Jurkat, Clone E6-1 (cell line): ENCODE measurements around the gene DNAJC1.
"Not testable (repeated sequence)": the region's sequence is repeated elsewhere in the genome, so short reads cannot be mapped to it uniquely, and the experiment has no call there.

ENCODE experiments used
- DNase-seq: peaks from one replicate; pipeline ENCODE4 v3.0.0-alpha.2; 2011; ENCODE audit warnings: low read depth, low spot score
- H3K4me3 ChIP-seq: 2 replicates; pipeline ENCODE4 v1.5.1; 2011; ENCODE audit warnings: mild to moderate bottlenecking, low read length, control low read depth, moderate library complexity

The DNAJC1 gene

DNA sequence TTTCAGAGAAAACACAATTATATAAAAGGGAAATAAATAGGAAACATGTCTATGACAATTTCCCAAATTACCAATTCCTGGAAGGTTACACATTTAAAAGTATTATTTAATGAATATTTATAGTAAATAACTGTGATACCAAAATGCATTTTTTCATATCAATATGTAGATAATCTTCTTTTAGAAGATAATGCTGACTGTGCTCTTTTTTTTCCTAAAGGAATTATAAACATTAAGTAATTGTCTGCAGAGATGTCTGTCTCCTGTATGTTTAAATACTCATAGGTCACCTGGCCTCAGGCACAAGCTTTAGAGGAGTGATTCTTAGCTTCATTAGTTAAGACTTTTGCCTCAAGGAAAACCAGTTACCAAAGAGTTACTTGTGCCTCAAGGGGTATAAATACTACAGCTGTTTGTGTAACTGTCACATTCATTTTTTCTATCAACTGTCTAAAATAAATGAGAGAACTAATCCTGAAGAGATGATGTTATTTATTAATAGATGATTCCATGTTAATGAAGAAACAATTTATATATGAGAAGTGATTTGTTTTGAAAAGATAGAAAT lies 77.1 kb downstream of the DNAJC1 start:
- H3K4me3 ChIP-seq = no peak overlapping the region
- DNase-seq = no peak

DNA sequence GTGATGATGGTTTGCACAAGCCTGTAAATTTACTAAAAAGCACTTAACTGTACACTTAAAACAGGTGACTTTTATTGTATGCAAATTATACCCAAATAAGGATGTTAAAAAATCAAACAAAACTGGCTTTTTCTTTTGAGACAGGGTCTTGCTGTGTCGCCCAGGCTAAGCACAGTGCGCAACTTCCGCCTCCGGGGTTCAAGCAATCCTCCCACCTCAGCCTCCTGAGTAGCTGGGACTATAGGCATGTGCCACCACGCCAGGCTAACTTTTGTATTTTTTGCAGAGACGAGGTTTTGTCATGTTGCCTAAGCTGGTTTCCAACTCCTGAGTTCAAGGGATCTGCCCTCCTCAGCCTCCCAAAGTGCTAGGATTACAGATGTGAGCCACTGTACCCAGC lies 77.7 kb downstream of the DNAJC1 start:
- H3K4me3 ChIP-seq = no peak overlapping the region
- no peak for DNase-seq

- no peak overlapping the region for H3K4me3 ChIP-seq
These were observed 79.0 kb downstream of the DNAJC1 start for GRCh38 chr10:21924511-21924910.

DNA sequence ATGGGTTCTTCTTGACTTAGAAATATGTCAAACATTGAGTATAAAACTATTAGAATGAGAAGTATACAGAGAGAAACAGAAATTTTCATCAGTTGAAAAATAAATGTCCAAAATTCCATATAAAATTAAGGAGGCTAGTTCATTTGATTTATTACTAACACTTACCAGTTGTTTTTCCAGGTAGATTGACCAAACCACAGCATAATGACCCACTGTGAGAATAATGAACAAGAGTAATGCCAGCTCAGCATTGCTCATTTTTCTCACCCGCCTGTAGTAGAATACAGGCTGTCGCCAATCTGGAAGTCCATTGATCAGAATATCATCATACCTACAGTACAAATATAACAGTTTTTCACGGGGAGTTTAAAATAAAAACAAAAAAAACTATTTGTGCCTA lies 82.9 kb downstream of the DNAJC1 start:
- no peak overlapping the region for H3K4me3 ChIP-seq
- no peak for DNase-seq

More at GRCh38 chr10:21924511-21924910, 79.0 kb downstream of the DNAJC1 start:
- DNase-seq = no peak

- no peak overlapping the region for H3K4me3 ChIP-seq
- DNase-seq = no peak
These were observed 83.6 kb downstream of the DNAJC1 start for GRCh38 chr10:21919906-21920305.

DNA sequence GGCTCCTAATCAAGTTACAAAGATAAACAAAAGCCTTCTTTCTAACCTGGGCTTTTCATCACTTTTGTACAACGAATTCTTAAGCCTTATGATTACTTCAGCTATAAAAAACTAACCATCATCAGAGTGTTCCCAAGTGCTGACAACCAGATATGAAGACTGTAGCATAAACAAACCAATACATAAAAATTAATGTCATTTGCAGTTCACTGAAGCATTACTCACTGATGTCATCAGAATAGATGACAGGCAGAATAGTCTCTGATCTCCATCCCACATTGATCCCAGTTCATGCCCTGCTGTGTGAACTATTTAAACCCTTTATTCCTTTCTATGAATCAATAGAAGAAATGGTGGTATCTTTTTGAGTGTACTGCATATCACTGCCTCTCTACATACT lies 84.4 kb downstream of the DNAJC1 start:
- H3K4me3 ChIP-seq = no peak overlapping the region
- no peak for DNase-seq

DNA sequence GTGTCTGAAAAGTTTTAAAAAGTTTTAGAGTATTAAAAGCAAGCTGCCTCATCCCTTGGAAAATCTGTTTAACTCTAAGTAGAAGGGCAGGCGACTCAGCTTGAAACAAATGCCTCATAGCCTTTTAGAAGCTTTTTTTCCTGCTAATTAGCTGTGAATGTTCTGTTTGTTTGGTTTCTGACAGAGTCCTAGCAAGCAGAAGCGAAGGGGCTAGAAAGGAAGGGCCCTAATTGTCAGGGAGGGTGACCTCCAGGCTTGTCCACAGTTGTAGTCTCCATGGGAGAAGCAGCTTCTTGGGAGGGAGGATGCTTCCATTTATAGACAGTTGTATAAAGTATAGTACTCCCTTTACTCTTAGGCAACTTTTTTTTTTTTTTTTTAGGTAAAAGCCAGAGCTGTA lies 90.9 kb downstream of the DNAJC1 start:
- DNase-seq = no peak

GRCh38 chr10:21910798-21911197 lies 92.7 kb downstream of the DNAJC1 start:
- no peak overlapping the region for H3K4me3 ChIP-seq
- no peak for DNase-seq

More for the DNA sequence above, 90.9 kb downstream of the DNAJC1 start:
- no peak overlapping the region for H3K4me3 ChIP-seq

DNA sequence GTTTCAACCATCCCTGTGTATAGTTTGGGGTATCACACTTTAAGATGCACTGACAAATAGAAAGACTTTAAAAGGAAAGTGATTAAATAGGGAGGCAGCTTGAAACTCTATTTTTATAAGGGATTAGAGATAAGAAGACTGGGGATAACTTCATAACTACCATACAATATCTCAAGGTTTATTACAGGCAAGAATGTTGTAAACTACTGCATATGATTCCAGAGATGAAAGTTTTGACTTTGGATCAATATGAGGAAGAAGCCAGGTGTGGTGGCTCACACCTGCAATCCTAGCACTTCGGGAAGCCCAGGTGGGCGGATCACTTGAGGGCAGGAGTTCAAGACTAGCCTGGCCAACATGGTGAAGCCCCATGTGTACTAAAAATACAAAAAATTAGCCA lies 96.1 kb downstream of the DNAJC1 start:
- no peak for DNase-seq
- no peak overlapping the region for H3K4me3 ChIP-seq

DNA sequence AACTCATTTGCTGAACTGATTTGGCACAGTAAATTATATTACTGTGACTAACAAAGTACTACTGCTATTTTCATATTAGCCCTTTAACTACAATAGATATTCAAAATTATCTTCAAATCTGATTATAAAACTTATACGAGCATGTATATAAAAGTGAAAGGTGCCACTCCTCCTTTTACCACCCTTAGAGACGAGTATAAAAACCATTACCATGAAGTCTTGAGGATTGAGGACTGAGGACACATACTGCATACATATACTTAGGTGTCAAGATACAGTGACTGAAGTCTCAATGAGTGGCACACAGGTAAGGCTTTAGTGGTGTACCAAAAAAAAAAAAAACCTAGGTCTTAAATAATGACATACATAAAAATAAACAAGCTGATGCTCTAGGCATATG lies 98.6 kb downstream of the DNAJC1 start:
- DNase-seq = no peak
- H3K4me3 ChIP-seq = no peak overlapping the region

- no peak for DNase-seq
These were observed 103.8 kb downstream of the DNAJC1 start for GRCh38 chr10:21899736-21900135.

GRCh38 chr10:21895932-21896331 lies 107.6 kb downstream of the DNAJC1 start:
- no peak overlapping the region for H3K4me3 ChIP-seq
- no peak for DNase-seq

More at GRCh38 chr10:21899736-21900135, 103.8 kb downstream of the DNAJC1 start:
- no peak overlapping the region for H3K4me3 ChIP-seq

GRCh38 chr10:21894648-21895342 lies 108.7 kb downstream of the DNAJC1 start:
- DNase-seq = no peak
- no peak overlapping the region for H3K4me3 ChIP-seq

- DNase-seq = peak; percentile 52
- H3K4me3 ChIP-seq = no peak overlapping the region
These were observed 112.1 kb downstream of the DNAJC1 start for GRCh38 chr10:21891439-21891838.

DNA sequence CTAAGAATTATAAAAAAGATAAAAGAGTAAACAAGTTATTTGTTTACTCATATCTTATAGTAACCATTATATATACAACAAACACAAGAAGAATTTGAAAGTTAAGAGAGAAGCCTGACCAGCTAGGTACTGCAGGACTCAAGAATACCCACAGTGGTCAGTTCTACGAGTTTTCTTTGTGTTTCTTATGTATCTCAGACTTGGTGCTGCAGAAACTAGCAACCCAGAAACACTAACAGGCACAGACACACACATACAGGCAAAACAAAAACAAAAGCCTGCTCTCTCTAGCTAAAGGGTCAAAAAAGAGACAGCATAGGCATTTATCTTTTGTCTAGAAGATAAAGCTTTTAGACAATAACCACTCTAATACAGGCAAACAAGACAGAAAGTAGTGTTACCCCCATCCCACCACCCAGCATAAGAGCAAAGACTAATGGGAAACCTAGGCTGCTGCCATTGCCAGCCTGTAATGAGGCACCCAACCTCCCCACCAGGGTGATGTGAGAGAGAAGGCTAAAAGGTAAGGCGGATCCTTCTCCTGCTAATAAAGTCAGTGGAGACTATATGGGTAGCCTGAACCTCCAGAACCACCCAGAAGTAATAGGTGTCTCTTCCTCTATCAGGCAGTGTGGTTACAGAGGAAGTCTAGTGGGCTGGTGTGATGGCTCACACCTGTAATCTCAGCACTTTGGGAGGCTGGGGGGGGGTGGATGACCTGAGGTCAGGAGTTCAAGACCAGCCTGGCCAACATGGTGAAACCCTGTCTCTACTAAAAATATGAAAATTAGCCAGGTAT lies 113.9 kb downstream of the DNAJC1 start:
- no peak overlapping the region for H3K4me3 ChIP-seq
- DNase-seq = no peak

- DNase-seq = peak; percentile 93
- no peak overlapping the region for H3K4me3 ChIP-seq
These were observed 114.6 kb downstream of the DNAJC1 start for GRCh38 chr10:21888959-21889358.

DNA sequence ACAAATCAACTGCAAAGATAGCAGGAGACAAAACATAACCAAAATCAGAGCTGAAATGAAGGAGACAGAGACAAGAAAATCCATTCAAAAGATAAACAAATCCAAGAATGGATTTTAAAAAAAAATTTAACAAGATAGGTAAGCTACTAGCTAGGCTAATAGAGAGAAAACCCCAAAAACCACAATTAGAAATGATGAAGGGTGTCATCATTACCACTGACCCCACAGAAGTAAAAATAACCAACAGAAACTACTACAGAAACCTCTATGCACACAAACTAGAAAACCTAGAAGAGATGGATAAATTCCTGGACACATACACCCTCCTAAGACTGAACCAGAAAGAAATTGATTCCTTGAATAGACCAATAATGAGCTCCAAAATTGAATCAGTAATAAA lies 117.6 kb downstream of the DNAJC1 start:
- no peak overlapping the region for H3K4me3 ChIP-seq

GRCh38 chr10:21873198-21873597 lies 130.3 kb downstream of the DNAJC1 start:
- DNase-seq = no peak
- H3K4me3 ChIP-seq = no peak overlapping the region

More for the DNA sequence above, 117.6 kb downstream of the DNAJC1 start:
- no peak for DNase-seq

DNA sequence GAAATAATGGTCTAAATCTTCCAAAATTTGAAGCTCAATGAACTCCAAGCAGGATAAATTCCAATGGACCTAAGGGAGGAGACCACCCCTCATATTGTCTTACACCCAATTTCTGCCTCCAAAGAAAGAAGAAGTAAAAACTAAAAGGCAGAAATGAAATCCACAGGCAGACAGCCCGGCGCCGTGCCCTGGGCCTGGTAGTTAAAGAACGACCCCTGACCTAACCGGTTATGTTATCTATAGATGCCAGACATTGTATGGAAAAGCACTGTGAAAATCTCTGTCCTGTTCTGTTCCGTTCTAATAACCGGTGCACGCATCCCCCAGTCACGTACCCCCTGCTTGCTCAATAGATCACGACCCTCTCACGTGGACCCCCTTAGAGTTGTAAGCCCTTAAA lies 130.8 kb downstream of the DNAJC1 start:
- DNase-seq, H3K4me3 ChIP-seq: not testable (repeated sequence)

- DNase-seq = no peak
These were observed 132.7 kb downstream of the DNAJC1 start for GRCh38 chr10:21870849-21871248.

More at GRCh38 chr10:21870849-21871248, 132.7 kb downstream of the DNAJC1 start:
- no peak overlapping the region for H3K4me3 ChIP-seq
